Lung (tissue), 12 donors: Measurements from ENCODE around the gene ZG16B. TPM values are rescaled to one million over a fixed set of nuclear protein-coding genes. Genes with fewer than 3 reads are reported as not detected.

Experiments used
- ATAC-seq: fragments of 200-7000 bp; cut with Tn5 transposase; one replicate; pipeline ENCODE4 v1.9.1; 2020; ENCODE audit warnings: moderate number of reproducible peaks; ENCODE audit not compliant: insufficient read depth, low FRiP score
- DNase-seq, 3 donors: peaks; one replicate each; pipeline ENCODE4 v3.0.0-alpha.2; 2013 to 2017
- H3K27ac ChIP-seq, 2 donors: one replicate each; pipeline ENCODE4 v1.5.1; 2013; ENCODE audit warnings: mild to moderate bottlenecking in 2 of 2, moderate library complexity in 2 of 2, control low read depth in 1 of 2, inconsistent platforms in 1 of 2, low read depth in 1 of 2, low read length in 1 of 2
- H3K27me3 ChIP-seq, 3 donors: one replicate each; pipeline ENCODE4 v1.5.1; 2013; ENCODE audit warnings: low read length in 2 of 3; ENCODE audit not compliant: control insufficient read depth in 3 of 3, insufficient read depth in 3 of 3
- H3K36me3 ChIP-seq, 4 donors: one replicate each; pipeline ENCODE4 v1.5.1; 2013; ENCODE audit warnings: low read length in 4 of 4, mild to moderate bottlenecking in 1 of 4, moderate library complexity in 1 of 4; ENCODE audit not compliant: control insufficient read depth in 4 of 4, insufficient read depth in 4 of 4
- H3K4me1 ChIP-seq, 5 donors: one replicate each; pipeline ENCODE4 v1.5.1; 2013; ENCODE audit warnings: low read length in 5 of 5, mild to moderate bottlenecking in 2 of 5, moderate library complexity in 1 of 5; ENCODE audit not compliant: control insufficient read depth in 5 of 5, insufficient read depth in 5 of 5
- H3K4me3 ChIP-seq: one replicate; pipeline ENCODE4 v1.5.1; 2013; ENCODE audit warnings: mild to moderate bottlenecking, control low read depth, moderate library complexity
- H3K9ac ChIP-seq, 2 donors: one replicate each; pipeline ENCODE4 v1.5.1; 2013; ENCODE audit warnings: low read length in 2 of 2, control low read depth in 1 of 2; ENCODE audit not compliant: insufficient read depth in 1 of 2
- H3K9me3 ChIP-seq, 4 donors: one replicate each; pipeline ENCODE4 v1.5.1; 2013; ENCODE audit warnings: low read length in 3 of 4, mild to moderate bottlenecking in 1 of 4, moderate library complexity in 1 of 4; ENCODE audit not compliant: control insufficient read depth in 4 of 4, insufficient read depth in 3 of 4
- WGBS, 2 donors: extraction: QIAGEN DNeasy Blood & Tissue Kit; methylation state at CpG; one replicate each; pipeline ENCODE4 v1.1.7; 2013; 5-methylcytosine and 5-hydroxymethylcytosine counted together
- polyA plus RNA-seq, 2 donors: library from polyadenylated mRNA; stranded (reverse); fragments of 200-250 nt; gene quantifications; one replicate each; pipeline ENCODE4 v1.2.1, GENCODE V29; 2013
- total RNA-seq, 2 donors: library from RNA; depleted of rRNA in 1 of 2; stranded (reverse); fragments of >200 nt in 1 of 2; gene quantifications; one replicate each; pipeline ENCODE4 v1.2.1, GENCODE V29; 2014 to 2021
- TF ChIP-seq, protein P1 (sequence below): IDR thresholded peaks from 2 replicates; pipeline ENCODE4 v1.5.1; 2012; ENCODE audit warnings: mild to moderate bottlenecking; ENCODE audit errors: control extremely low read depth, extremely low read depth
- donor health status: control.
- donor health status: control.
- donor health status: Bipolar disorder and iron deficiency.
- donor health status: healthy.
- donor health status: DM: yes; HTN: yes; CAD: no.

The ZG16B gene
- total and polyA plus RNA-seq, 4 donors: 2.1 to 6.1 (median 4.3) TPM

- Histone ChIP-seq H3K9ac (no peak overlapping the region), H3K27me3 (peaks cover 0 to 5% (median 5%) of the 10 kb centered on the region in 3 donors), H3K36me3 (peaks cover 0 to 2% (median 0%) of the 10 kb centered on the region in 4 donors), H3K9me3 (peaks cover 0 to 4% (median 0%) of the 10 kb centered on the region in 4 donors), H3K4me1 (no peaks in the 10 kb centered on the region), H3K27ac (no peak overlapping the region), H3K4me3 (no peak overlapping the region)
- ATAC-seq (no peak), DNase-seq (no peak)
- WGBS, 2 donors: 83 to 89% methylated on average over 18 of the region's 18 CpGs
- TF ChIP-seq, protein P1, sequence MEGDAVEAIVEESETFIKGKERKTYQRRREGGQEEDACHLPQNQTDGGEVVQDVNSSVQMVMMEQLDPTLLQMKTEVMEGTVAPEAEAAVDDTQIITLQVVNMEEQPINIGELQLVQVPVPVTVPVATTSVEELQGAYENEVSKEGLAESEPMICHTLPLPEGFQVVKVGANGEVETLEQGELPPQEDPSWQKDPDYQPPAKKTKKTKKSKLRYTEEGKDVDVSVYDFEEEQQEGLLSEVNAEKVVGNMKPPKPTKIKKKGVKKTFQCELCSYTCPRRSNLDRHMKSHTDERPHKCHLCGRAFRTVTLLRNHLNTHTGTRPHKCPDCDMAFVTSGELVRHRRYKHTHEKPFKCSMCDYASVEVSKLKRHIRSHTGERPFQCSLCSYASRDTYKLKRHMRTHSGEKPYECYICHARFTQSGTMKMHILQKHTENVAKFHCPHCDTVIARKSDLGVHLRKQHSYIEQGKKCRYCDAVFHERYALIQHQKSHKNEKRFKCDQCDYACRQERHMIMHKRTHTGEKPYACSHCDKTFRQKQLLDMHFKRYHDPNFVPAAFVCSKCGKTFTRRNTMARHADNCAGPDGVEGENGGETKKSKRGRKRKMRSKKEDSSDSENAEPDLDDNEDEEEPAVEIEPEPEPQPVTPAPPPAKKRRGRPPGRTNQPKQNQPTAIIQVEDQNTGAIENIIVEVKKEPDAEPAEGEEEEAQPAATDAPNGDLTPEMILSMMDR: no peak
Observed at GRCh38 chr16:2853531-2854073, 23.5 kb downstream of the ZG16B start.

DNA sequence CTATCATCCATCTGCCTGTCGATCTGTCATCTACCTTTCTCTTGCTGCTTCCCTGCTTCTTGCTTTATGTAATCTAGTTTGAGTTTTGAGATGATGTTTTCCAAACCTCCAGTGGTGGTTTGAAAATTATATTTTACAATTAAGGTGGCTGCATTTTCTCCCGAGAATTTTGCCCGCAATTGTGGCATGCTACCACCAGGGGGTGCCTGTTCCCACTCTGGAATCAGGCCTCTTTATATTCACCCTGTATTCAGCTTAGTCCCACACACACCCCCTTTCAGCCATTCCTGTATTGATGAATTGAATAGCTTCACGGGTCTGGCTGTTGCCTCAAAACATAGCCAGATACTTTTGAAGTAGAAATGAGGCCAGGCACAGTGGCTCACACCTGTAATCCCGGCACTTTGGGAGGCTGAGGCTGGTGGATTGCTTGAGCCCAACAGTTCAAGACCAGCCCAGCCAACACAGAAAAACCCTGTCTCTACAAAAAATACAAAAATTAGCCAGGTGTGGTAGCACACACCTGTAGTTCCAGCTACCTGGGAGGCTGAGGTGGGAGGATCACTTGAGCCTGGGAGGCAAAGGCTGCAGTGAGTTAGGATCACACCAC, 24.7 kb downstream of the ZG16B start:
- TF ChIP-seq, protein P1: no peak
- H3K9ac ChIP-seq: no peak overlapping the region
- no peak overlapping the region for H3K4me3 ChIP-seq
- H3K27ac ChIP-seq: no peak overlapping the region
- peaks cover 0 to 3% (median 0%) of the 10 kb centered on the region in 4 donors for H3K9me3 ChIP-seq
- ATAC-seq (no peak), DNase-seq (no peak)
- H3K36me3 ChIP-seq: peaks cover 0 to 2% (median 0%) of the 10 kb centered on the region in 4 donors
- WGBS, 2 donors: 56 to 71% methylated on average over 5 of the region's 5 CpGs
- H3K4me1 ChIP-seq: no peaks in the 10 kb centered on the region
- H3K27me3 ChIP-seq: peaks cover 0 to 7% (median 5%) of the 10 kb centered on the region in 3 donors

DNA sequence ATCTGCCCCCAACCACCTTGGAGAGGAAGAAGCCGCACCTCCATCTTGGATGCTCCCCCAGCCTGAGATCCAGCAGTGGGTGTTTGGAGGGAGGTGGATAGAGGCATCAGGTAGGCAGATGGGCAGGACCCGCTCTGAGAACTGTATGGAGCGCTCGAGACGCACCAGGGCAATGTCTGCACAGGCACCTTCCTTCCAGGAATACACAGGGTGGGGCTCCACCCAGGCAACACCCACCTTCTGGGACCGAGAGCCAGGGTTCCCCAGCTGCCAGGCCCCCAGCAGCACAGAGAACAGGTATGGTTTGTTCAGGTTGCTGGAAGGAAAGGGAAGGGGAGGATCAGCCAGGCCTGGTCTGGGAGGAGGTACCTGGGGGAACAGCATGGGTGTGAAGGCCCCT, 25.4 kb downstream of the ZG16B start:
- WGBS, 2 donors: 93% methylated on average over 6 of the region's 6 CpGs
- ATAC-seq (no peak), DNase-seq (no peak)
- Histone ChIP-seq H3K36me3 (peaks cover 0 to 2% (median 0%) of the 10 kb centered on the region in 4 donors), H3K27ac (no peak overlapping the region), H3K4me3 (no peak overlapping the region), H3K4me1 (no peaks in the 10 kb centered on the region), H3K9me3 (peaks cover 0 to 7% (median 0%) of the 10 kb centered on the region in 4 donors), H3K27me3 (peaks cover 0 to 7% (median 5%) of the 10 kb centered on the region in 3 donors), H3K9ac (no peak overlapping the region)
- TF ChIP-seq, protein P1: no peak
